Vagina (tissue), 2 donors: ENCODE results near the gene OR2C3. TPM values are rescaled to one million over a fixed set of nuclear protein-coding genes. Genes with fewer than 3 reads are reported as not detected.
"Not testable (repeated sequence)": the region's sequence is repeated elsewhere in the genome, so short reads cannot be mapped to it uniquely, and the experiment has no call there.

Source experiments
- DNase-seq, 2 donors: peaks; one replicate each; pipeline ENCODE4 v3.0.0-alpha.2; 2017; ENCODE audit errors: extremely low spot score in 2 of 2
- H3K27ac ChIP-seq: fragments of 200-600 bp; sonication (generic); one replicate; pipeline ENCODE4 v1.5.1; 2019
- H3K27me3 ChIP-seq: fragments of 200-600 bp; sonication (generic); one replicate; pipeline ENCODE4 v1.5.1; 2019
- H3K36me3 ChIP-seq, 2 donors: fragments of 200-600 bp; sonication (generic); one replicate each; pipeline ENCODE4 v1.5.1; 2017 to 2019
- H3K4me1 ChIP-seq: fragments of 200-600 bp; sonication (generic); one replicate; pipeline ENCODE4 v1.5.1; 2019
- H3K4me3 ChIP-seq, 2 donors: fragments of 200-600 bp; sonication (generic); 1 replicate in 1 of 2; 2 replicates in 1 of 2; pipeline ENCODE4 v1.5.1; 2016 to 2019
- H3K9me3 ChIP-seq: fragments of 200-600 bp; sonication (generic); one replicate; pipeline ENCODE4 v1.5.1; 2019
- CTCF ChIP-seq, 3 experiments: fragments of 450-650 bp in 2 of 3; fragments of 200-600 bp in 1 of 3; sonication (generic) in 1 of 3; IDR thresholded peaks; one replicate each; pipeline ENCODE4 v1.5.1; 2017 to 2019; ENCODE audit warnings: antibody characterized with exemption in 3 of 3, mild to moderate bottlenecking in 2 of 3, moderate library complexity in 2 of 3
- POLR2A ChIP-seq, 2 donors: fragments of 450-650 bp; IDR thresholded peaks; one replicate each; pipeline ENCODE4 v1.6.1; 2017; ENCODE audit warnings: antibody characterized with exemption in 2 of 2, mild to moderate bottlenecking in 2 of 2, moderate library complexity in 2 of 2
- POLR2AphosphoS5 ChIP-seq, 2 donors: sonication (generic); formaldehyde crosslinking; IDR thresholded peaks; one replicate each; pipeline ENCODE4 v1.9.0; 2017; ENCODE audit warnings: antibody characterized with exemption in 2 of 2, mild to moderate bottlenecking in 2 of 2, low read depth in 1 of 2; ENCODE audit not compliant: insufficient read depth in 1 of 2
- intact Hi-C: fragments of 100-400 bp; cut with DNase I; formaldehyde crosslinking; loops from one replicate; pipeline ENCODE4 v1.15.1; 2023
- total RNA-seq: library from RNA; depleted of rRNA; stranded (reverse); fragments of >200 nt; gene quantifications from one replicate; pipeline ENCODE4 v1.2.3, GENCODE V29; 2016

Gene OR2C3
- total RNA-seq, 1 donor from 2014 or later = not detected

- intact Hi-C loops = no loop called here
- H3K27ac ChIP-seq = no peak overlapping the region
- no peak for DNase-seq
- TF ChIP-seq POLR2AphosphoS5 (IDR thresholded peaks at IDR 0.05; ENCODE audit: insufficient read depth in 1 of 2, low read depth in 1 of 2) = no peak
- TF ChIP-seq POLR2A (IDR thresholded peaks at IDR 0.05) = no peak
- no peak for TF ChIP-seq CTCF (IDR thresholded peaks at IDR 0.05)
- H3K27me3 ChIP-seq = no peaks in the 10 kb centered on the region
- H3K9me3 ChIP-seq = no peaks in the 10 kb centered on the region
- H3K4me1 ChIP-seq = no peaks in the 10 kb centered on the region
- H3K4me3 ChIP-seq = no peak overlapping the region
- H3K36me3 ChIP-seq = no peaks in the 10 kb centered on the region
Observed at GRCh38 chr1:247528812-247529474, 7.3 kb downstream of the OR2C3 start.

GRCh38 chr1:247521886-247522285 lies 14.4 kb downstream of the OR2C3 start:
- not testable (repeated sequence) for H3K4me3 ChIP-seq, DNase-seq, H3K36me3 ChIP-seq

GRCh38 chr1:247518613-247518891 lies 17.7 kb downstream of the OR2C3 start:
- no peak for TF ChIP-seq CTCF (IDR thresholded peaks at IDR 0.05)
- TF ChIP-seq POLR2AphosphoS5 (IDR thresholded peaks at IDR 0.05; ENCODE audit: insufficient read depth in 1 of 2, low read depth in 1 of 2) = no peak
- TF ChIP-seq POLR2A (IDR thresholded peaks at IDR 0.05) = no peak
- no peak overlapping the region for H3K27ac ChIP-seq
- H3K4me3 ChIP-seq = no peak overlapping the region
- H3K36me3 ChIP-seq = no peaks in the 10 kb centered on the region
- no peaks in the 10 kb centered on the region for H3K4me1 ChIP-seq
- intact Hi-C loops = no loop called here
- H3K27me3 ChIP-seq = no peaks in the 10 kb centered on the region
- H3K9me3 ChIP-seq = no peaks in the 10 kb centered on the region
- DNase-seq = no peak

More at GRCh38 chr1:247521886-247522285, 14.4 kb downstream of the OR2C3 start:
- H3K27ac ChIP-seq, H3K27me3 ChIP-seq, intact Hi-C loops, H3K9me3 ChIP-seq, H3K4me1 ChIP-seq: not testable (repeated sequence)

GRCh38 chr1:247517795-247518612 lies 18.2 kb downstream of the OR2C3 start:
- intact Hi-C loops = no loop called here
- no peak overlapping the region for H3K27ac ChIP-seq
- H3K9me3 ChIP-seq = no peaks in the 10 kb centered on the region
- no peaks in the 10 kb centered on the region for H3K27me3 ChIP-seq
- DNase-seq = no peak
- no peaks in the 10 kb centered on the region for H3K4me1 ChIP-seq
- H3K36me3 ChIP-seq = no peaks in the 10 kb centered on the region
- TF ChIP-seq CTCF (IDR thresholded peaks at IDR 0.05) (no peak), POLR2AphosphoS5 (IDR thresholded peaks at IDR 0.05; ENCODE audit: insufficient read depth in 1 of 2, low read depth in 1 of 2) (no peak), POLR2A (IDR thresholded peaks at IDR 0.05) (no peak)
- no peak overlapping the region for H3K4me3 ChIP-seq

- Histone ChIP-seq H3K9me3 (no peaks in the 10 kb centered on the region), H3K4me3 (no peak overlapping the region), H3K27ac (no peak overlapping the region), H3K4me1 (no peaks in the 10 kb centered on the region), H3K36me3 (no peaks in the 10 kb centered on the region), H3K27me3 (no peaks in the 10 kb centered on the region)
- intact Hi-C loops = no loop called here
- TF ChIP-seq POLR2A (IDR thresholded peaks at IDR 0.05) = no peak
- TF ChIP-seq CTCF (IDR thresholded peaks at IDR 0.05) = no peak
- no peak for TF ChIP-seq POLR2AphosphoS5 (IDR thresholded peaks at IDR 0.05; ENCODE audit: insufficient read depth in 1 of 2, low read depth in 1 of 2)
- DNase-seq = no peak
Observed at GRCh38 chr1:247506831-247507230, 29.4 kb downstream of the OR2C3 start.
